A204.1 (cell line): ENCODE measurements around the gene CNOT1.

Source experiments
- FAIRE-seq: peaks from 2 replicates; lab custom pipeline; 2012; peaks lifted over from hg19 to GRCh38; lab: Jason Lieb, UNC

Gene CNOT1

DNA sequence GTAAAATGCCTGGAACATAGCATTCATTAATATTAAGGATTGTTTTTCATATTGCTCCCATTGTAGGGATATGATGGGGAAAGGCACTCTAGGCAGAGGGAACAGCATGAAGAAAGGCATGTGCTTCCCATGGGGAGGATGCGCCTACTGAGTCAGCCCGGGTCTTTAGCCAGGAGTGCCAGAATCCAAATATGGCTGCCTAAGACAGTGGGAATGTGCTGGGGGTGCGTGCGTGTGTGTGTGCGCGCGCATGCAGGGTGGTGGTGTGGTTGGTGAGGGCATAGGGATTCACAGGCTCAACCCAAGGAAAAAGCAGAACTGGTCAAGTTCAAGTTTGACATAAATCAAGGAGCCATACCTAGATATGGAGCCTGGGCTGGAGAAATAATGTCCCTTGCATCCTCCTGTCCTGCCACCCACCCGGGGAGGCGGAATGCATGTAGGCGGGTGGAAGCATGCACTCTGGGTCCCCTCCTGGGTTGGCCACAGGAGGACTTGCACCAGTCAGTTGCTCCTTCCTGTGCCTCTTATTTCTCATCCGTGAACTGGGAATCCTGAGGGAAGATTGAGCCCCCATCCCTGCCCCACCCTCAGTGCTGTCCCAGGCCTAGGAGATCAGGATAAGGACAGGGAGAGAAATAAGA lies 148.3 kb downstream of the CNOT1 start:
- FAIRE-seq, result no peak

DNA sequence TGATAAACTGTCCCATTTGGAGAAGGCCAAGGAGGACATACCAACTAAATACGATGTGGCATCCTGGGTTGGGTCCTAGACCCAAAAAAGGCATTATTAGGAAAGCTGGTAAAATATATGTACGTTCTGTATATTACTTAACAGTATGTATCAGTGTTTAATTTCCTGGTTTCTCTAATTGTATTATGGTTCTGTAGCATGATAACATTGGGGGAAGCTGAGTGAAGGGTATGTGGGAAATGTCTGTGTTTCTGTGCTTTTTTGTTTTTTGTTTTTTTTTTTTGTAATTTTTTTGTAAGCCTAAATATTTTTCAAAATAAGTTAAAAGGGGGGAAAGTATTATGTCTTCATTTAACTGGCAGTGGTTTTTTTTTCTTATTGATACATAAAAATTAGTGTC lies 151.2 kb downstream of the CNOT1 start:
- FAIRE-seq, result no peak

DNA sequence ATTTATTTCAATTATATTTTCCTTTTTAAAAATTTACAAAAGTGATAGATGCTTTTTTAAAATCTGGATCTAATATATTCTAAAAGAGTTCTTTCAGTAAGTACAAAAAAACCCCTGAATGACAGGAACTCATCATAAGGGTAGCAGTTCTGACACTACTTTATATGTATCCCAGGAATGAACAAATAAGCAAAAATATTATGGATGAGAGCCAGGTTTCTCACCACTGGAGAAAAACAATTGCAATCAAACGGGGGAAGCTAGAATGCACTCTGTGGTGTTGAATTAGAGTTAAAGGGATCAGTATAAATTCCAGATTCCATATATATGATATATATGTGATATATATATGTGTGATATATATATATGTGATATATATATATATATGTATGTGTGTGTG lies 152.8 kb downstream of the CNOT1 start:
- FAIRE-seq, result no peak

DNA sequence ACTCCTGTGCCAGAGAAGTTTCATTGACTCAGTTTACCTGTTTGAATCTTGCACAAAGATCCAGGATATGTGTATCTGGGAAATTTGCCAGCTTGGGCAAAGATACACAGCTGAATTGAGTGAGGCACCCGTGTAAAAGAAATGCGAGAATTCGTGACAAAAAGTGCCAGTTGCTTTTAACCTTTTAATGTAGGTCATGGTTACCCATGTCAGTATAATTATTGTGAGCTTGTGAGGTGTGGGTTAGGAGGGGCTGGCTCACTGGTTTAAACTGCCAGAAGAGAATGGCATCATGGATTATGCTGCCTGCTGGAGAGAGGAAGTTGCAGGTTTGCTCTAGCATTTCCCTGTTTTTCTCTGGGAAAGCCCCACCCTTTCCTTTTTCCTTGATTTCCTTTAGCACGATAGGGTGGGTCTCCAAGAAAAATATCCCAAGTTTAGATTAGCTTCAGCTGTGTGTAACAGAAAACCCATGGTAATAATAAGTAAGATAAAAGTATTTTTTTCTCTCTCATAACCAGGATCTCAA lies 154.5 kb downstream of the CNOT1 start:
- no peak for FAIRE-seq

DNA sequence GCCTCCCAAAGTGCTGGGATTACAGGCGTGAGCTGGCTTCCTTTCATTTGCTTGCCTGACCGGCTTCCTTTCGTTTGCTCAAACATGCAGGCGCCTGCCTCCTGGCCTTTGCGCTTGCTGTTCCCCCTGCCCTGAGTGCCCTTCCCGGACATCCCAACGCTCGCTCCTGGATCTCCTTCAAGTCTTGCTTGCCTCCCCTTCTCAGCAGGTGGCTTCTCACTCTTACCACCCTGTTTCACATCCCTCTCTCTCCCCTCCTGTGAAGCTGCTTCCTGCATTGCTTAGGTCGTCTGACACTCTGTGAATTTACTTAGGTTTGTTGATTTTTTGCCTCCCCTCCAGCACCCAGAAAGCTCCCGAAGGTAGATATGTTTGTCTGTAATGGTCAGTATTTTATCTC lies 155.3 kb downstream of the CNOT1 start:
- no peak for FAIRE-seq

DNA sequence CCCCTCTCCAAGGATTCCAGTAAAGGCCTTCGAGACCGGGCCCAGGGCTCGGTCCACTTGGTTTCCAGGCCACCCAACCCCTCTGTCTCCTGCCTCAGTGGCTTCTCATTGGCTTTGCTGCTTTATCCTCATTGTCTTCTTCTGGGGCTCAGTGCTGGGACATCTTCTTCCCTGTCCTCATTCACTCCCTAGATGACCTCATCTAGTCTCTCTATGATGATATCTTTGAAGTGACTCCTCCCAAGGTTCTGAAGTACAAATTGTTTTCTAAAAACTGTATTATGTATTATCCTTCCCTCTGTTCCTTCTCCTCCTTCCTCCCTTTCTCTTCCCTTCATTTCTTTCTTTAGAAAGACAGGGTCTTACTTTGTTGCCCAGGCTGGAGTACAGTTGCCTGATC lies 156.8 kb downstream of the CNOT1 start:
- FAIRE-seq, result no peak

DNA sequence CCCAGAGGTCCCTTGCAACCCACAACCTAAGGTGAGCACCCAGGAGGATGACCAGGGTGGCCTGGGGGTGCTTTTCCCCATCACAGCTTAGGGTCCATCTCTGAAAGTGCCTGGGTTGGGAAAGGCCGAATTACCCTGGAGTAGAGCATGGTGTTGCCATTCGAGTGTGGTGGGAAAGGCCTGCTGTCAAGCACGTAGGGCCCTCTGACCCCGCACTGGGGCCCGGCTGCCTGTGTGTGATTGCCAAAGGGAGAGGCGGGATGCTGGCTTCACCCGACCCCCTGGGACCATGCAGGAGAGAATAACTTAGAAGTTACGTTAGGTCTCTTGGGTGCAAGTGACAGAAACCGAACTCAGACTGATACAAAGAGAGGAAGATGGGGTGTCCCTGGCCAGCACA lies 157.4 kb downstream of the CNOT1 start:
- FAIRE-seq, result no peak

DNA sequence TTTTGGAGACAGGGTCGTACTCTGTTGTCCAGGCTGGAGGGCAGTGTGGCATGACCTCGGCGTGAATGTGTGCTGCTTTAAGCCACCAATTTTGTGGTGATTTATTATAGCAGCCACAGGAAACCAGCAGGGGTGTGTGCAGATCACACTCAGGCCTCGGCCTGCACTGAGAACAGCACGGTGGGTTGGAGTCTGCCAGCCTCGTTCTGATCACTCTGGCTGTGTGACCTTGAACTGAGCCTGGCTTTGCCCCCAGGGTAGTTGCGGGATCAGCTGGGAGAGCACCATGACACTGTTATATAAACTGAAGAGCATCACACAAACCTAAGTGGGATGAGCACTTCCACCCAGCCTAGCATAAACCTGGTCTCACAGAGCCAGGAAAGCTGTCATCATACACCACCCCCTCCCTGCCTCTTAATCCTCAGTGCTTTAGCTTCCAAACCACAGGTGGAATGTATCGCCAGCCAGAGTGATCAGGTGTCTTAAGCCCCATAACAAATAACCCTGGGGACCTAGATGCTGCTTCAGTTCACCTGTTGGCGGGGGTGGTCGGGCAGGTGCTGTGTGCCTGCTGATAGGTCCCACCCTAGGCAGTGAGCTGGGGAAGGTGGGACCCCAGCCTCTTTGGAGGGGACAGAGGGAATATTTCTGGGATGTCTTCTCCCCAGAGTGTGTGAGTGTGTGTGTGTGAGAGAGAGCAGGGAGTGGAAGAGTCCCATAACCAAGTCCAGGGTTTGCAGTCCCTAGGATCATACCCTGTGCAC lies 158.2 kb downstream of the CNOT1 start:
- no peak for FAIRE-seq
